NT2/D1 (cell line): Measurements from ENCODE around the gene LYPD5.

Source experiments
- DNase-seq: peaks from one replicate; pipeline ENCODE4 v3.0.0-alpha.2; 2011; ENCODE audit warnings: low read depth, low spot score
- H3K27me3 ChIP-seq: 2 replicates; pipeline ENCODE4 v1.6.0; 2011; ENCODE audit warnings: mild to moderate bottlenecking; ENCODE audit not compliant: insufficient read length, insufficient read depth
- H3K36me3 ChIP-seq: 2 replicates; pipeline ENCODE4 v1.6.1; 2011; ENCODE audit warnings: mild to moderate bottlenecking, low read length, mixed read lengths; ENCODE audit not compliant: insufficient read depth, insufficient read length
- H3K4me1 ChIP-seq: 2 replicates; pipeline ENCODE4 v1.5.1; 2011; ENCODE audit not compliant: insufficient read depth, insufficient read length
- H3K4me3 ChIP-seq: 2 replicates; pipeline ENCODE4 v1.5.1; 2011; ENCODE audit warnings: low read depth; ENCODE audit not compliant: insufficient read length
- H3K9ac ChIP-seq: 2 replicates; pipeline ENCODE4 v1.6.0; 2011; ENCODE audit warnings: low read depth; ENCODE audit not compliant: insufficient read length
- H3K9me3 ChIP-seq: 2 replicates; pipeline ENCODE4 v1.5.1; 2011; ENCODE audit warnings: mild to moderate bottlenecking, low read length; ENCODE audit not compliant: insufficient read depth
- SUZ12 ChIP-seq: IDR thresholded peaks from 2 replicates; pipeline ENCODE4 v1.6.1; 2011; ENCODE audit not compliant: insufficient read length, insufficient read depth; ENCODE audit errors: extremely low read depth
- YY1 ChIP-seq: IDR thresholded peaks from 2 replicates; pipeline ENCODE4 v1.6.1; 2011; ENCODE audit not compliant: insufficient read length, insufficient read depth
- ZNF274 ChIP-seq: IDR thresholded peaks from 2 replicates; pipeline ENCODE4 v1.6.1; 2011; ENCODE audit warnings: mild to moderate bottlenecking, low read depth, low read length

The LYPD5 gene, protein sequence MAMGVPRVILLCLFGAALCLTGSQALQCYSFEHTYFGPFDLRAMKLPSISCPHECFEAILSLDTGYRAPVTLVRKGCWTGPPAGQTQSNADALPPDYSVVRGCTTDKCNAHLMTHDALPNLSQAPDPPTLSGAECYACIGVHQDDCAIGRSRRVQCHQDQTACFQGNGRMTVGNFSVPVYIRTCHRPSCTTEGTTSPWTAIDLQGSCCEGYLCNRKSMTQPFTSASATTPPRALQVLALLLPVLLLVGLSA

DNA sequence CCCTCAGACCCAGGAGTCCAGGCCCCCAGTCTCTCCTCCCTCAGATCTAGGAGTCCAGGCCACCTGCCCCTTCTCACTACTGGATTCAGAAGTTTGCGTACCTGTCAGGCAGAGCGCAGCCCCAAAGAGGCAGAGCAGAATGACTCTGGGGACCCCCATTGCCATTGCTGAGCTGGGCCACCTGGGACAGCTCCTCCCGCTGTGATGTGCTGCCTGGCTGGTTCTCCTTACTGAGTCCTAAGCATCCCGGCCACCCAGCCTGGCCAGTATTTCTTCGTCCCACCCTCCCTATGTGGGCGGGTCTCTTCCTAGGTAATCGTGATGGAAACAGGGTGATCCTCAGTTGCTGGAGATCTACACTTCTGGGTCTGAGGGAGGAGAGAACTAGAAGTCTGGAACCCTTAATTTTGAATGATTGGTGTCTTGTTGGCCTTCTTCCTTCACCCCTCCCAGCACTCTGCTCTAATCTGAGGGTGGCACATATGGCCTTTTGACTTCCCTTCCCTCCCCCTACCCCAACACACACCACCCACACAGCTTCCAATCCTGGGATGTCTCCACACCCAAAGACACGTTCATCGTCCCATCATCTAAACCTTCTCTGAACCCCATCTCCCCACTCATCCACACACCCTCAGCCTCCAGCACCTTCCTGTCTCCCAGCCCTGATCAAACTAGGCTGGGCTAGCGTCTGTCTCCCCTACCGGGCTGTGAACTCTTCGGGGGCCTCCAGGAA is at the start of gene LYPD5:
LYPD5 (minus strand) TSS at position 232 of the 736 bp plus-strand sequence; CDS start at position 165, 67 bp downstream.
- TF ChIP-seq YY1 (no peak), ZNF274 (no peak), SUZ12 (no peak)
- Histone ChIP-seq H3K4me3 (no peak within 1 kb of the TSS), H3K36me3 (no peaks in the 10 kb centered on the region), H3K4me1 (peaks cover 3% of the 10 kb centered on the region), H3K27me3 (peaks cover 18% of the 10 kb centered on the region), H3K9ac (no peak within 1 kb of the TSS), H3K9me3 (no peaks in the 10 kb centered on the region)
- DNase-seq = no peak

DNA sequence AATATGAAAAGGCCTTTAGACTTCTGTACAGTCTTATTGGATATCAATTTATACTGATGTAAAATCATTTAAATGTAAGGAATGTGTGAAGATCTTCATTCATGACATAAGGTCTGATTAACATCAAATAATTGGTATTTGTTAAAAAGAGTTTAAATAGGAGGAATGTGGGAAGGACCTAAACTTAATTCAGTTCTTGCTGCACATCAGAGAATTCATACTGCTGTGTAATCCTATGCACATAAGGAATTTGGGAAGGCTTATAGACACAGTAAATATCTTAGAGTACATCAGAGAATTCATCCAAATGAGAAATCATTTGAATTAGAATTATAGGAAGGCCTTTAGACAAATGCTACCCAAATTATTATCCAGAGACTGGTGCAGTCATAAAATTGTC is 46.6 kb upstream of the LYPD5 start:
- Histone ChIP-seq H3K27me3 (no peaks in the 10 kb centered on the region), H3K9ac (no peak overlapping the region), H3K4me3 (no peak overlapping the region), H3K4me1 (no peaks in the 10 kb centered on the region), H3K36me3 (peaks cover 39% of the 10 kb centered on the region), H3K9me3 (peaks cover 89% of the 10 kb centered on the region)
- TF ChIP-seq SUZ12 = no peak
- TF ChIP-seq ZNF274 = peak; percentile 23; the same call in 1 of the 2 replicates
- no peak for DNase-seq

DNA sequence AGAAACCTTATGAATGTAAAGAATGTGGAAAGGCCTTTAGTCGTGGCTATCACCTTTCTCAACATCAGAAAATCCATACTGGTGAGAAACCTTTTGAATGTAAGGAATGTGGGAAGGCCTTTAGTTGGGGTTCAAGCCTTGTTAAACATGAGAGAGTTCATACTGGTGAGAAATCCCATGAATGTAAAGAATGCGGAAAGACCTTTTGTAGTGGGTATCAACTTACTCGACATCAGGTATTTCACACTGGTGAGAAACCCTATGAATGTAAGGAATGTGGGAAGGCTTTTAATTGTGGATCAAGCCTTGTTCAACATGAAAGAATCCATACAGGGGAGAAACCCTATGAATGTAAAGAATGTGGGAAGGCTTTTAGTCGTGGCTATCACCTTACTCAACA is 45.6 kb upstream of the LYPD5 start:
- Histone ChIP-seq H3K9ac (no peak overlapping the region), H3K9me3 (peaks cover 96% of the 10 kb centered on the region), H3K27me3 (no peaks in the 10 kb centered on the region), H3K4me1 (no peaks in the 10 kb centered on the region), H3K4me3 (no peak overlapping the region), H3K36me3 (peaks cover 42% of the 10 kb centered on the region)
- DNase-seq = no peak
- TF ChIP-seq YY1 = no peak
- no peak for TF ChIP-seq SUZ12
- no peak for TF ChIP-seq ZNF274

DNA sequence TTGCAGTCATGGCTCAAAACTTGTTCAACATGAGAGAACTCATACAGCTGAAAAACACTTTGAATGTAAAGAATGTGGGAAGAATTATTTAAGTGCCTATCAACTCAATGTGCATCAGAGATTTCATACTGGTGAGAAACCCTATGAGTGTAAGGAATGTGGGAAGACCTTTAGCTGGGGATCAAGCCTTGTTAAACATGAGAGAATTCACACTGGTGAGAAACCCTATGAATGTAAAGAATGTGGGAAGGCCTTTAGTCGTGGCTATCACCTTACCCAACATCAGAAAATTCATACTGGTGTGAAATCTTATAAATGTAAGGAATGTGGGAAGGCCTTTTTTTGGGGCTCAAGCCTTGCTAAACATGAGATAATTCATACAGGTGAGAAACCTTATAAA is 45.0 kb upstream of the LYPD5 start:
- peaks cover 96% of the 10 kb centered on the region for H3K9me3 ChIP-seq
- H3K4me1 ChIP-seq = no peaks in the 10 kb centered on the region
- no peak overlapping the region for H3K4me3 ChIP-seq
- H3K27me3 ChIP-seq = no peaks in the 10 kb centered on the region
- H3K9ac ChIP-seq = no peak overlapping the region
- TF ChIP-seq ZNF274 (peak; percentile 88), SUZ12 (no peak)
- no peak for DNase-seq
- H3K36me3 ChIP-seq = peaks cover 47% of the 10 kb centered on the region

DNA sequence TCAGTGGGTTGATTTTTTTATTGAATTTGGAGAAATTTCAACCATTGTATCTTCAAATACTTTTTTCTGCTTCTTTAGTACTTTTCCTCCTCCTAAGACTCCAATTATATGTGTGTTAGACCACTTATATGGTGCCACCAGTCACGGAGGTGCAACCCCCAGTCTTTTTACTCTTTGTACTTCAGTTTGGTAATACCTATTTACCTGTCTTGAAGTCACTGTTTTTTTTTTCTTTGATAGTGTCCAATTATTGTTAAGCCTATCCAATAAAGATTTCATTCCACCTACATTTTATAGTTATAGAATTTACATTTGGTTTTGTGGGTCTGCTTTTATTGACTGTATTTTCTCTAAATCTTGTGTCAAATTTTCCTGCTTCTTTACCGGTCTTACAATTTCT is 39.8 kb upstream of the LYPD5 start:
- Histone ChIP-seq H3K9ac (no peak overlapping the region), H3K4me3 (no peak overlapping the region), H3K4me1 (no peaks in the 10 kb centered on the region), H3K27me3 (no peaks in the 10 kb centered on the region), H3K9me3 (peaks cover 91% of the 10 kb centered on the region), H3K36me3 (peaks cover 58% of the 10 kb centered on the region)
- no peak for TF ChIP-seq SUZ12
- TF ChIP-seq ZNF274 = no peak
- no peak for TF ChIP-seq YY1
- no peak for DNase-seq

DNA sequence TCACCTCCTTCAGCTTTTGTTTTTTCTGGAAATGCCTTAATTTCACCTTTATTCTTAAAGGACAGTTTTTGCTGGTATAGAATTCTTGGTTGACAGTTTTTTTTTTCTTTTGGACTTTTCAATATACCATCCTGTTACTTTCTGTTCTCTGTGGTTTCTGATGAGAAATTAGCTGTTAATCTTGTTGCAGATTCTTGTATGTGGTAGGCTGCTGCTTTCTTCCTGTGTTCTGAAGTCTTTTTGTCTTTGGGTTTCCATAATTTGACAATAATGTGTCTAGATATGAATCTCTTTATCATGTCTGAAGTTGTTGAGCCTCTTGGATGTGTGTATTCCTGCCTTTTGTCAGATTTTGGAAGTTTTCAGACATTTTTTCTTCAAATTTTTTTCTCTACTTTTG is 36.9 kb upstream of the LYPD5 start:
- no peaks in the 10 kb centered on the region for H3K4me1 ChIP-seq
- no peak overlapping the region for H3K4me3 ChIP-seq
- peaks cover 68% of the 10 kb centered on the region for H3K36me3 ChIP-seq
- peaks cover 70% of the 10 kb centered on the region for H3K9me3 ChIP-seq
- no peaks in the 10 kb centered on the region for H3K27me3 ChIP-seq
- H3K9ac ChIP-seq = no peak overlapping the region
- DNase-seq = no peak
- TF ChIP-seq ZNF274 (no peak), SUZ12 (no peak), YY1 (no peak)
